ENCODE data around the gene RSPO4. TPM values are rescaled to one million over a fixed set of nuclear protein-coding genes. Genes with fewer than 3 reads are reported as not detected.

Gene RSPO4
- total and polyA plus RNA-seq, 2 of the 13 experiments (the other 11 are each of a cell fraction or from before 2014, with no cell fraction given) = not detected

GRCh38 chr20:973785-974194, 28.3 kb downstream of the RSPO4 start:
- Histone ChIP-seq H4K20me1 (ENCODE audit: insufficient read depth, low read length) (no peaks in the 10 kb centered on the region), H3K27me3 (ENCODE audit: control insufficient read depth in 1 of 2, insufficient read depth in 2 of 2, low read length in 2 of 2) (peaks cover 1 to 9% of the 10 kb centered on the region in 2 experiments; a peak in 1 of 5 replicates), H3K36me3 (replicated peaks in 1 of 2; ENCODE audit: control insufficient read depth in 1 of 2, insufficient read depth in 2 of 2, low read length in 2 of 2) (no peaks in the 10 kb centered on the region), H3K9ac (ENCODE audit: insufficient read depth, low read depth, low read length) (no peak overlapping the region), H3K79me2 (ENCODE audit: insufficient read depth, low read length) (no peaks in the 10 kb centered on the region), H3K9me3 (ENCODE audit: low read length) (no peaks in the 10 kb centered on the region), H3K4me3 (replicated peaks in 1 of 3; ENCODE audit: insufficient read depth in 1 of 3, low read depth in 2 of 3, low read length in 3 of 3) (no peak overlapping the region), H3K4me1 (ENCODE audit: insufficient read depth, low read length) (no peaks in the 10 kb centered on the region), H2AFZ (ENCODE audit: low read length) (no peak overlapping the region), H3K27ac (ENCODE audit: extremely low read length, insufficient read depth, low read length) (no peak overlapping the region), H3K4me2 (ENCODE audit: low read depth, low read length) (no peak overlapping the region)
- in situ Hi-C loops (cut with HindIII; ENCODE audit: extremely low pct_ligation_motif_present, low pct_unique_long_range_greater_than_20kb) (no loop called here), intact Hi-C loops (cut with micrococcal nuclease; ENCODE audit: unreplicated experiment) (no loop called here)
- 6% methylated on average over 6 of the region's 6 CpGs for WGBS (ENCODE audit: low lambda C conversion rate)
- DNase-seq (ENCODE audit: low spot score) = peak; percentile 64
- peak; percentile 72 for ATAC-seq
- BruUV-seq (replicated peaks) = no TSS peak
- CTCF ChIA-PET (ENCODE audit: low intra/inter-chr PET ratio, low total read pairs) = no interaction called here
- FAIRE-seq = peak; percentile 76
- POLR2A ChIA-PET = no interaction called here
- TF ChIP-seq RAD51 (IDR thresholded peaks at IDR 0.05; ENCODE audit: borderline replicate concordance) = no peak
- peak in 1 of 2 experiments; percentile 47; a peak in 1 of 4 replicates for TF ChIP-seq ATF4 (CRISPR knock-in tag; IDR thresholded peaks at IDR 0.05)
- TF ChIP-seq CEBPG (CRISPR knock-in tag; IDR thresholded peaks at IDR 0.05) = peak; percentile 70
- TF ChIP-seq KLF11 (CRISPR knock-in tag; IDR thresholded peaks at IDR 0.05) = no peak
- peak; percentile 59 for TF ChIP-seq ELF1 (CRISPR knock-in tag; IDR thresholded peaks at IDR 0.05)
- TF ChIP-seq PTBP1 (IDR thresholded peaks at IDR 0.05; ENCODE audit: low read depth, low read length, poor library complexity, severe bottlenecking) = no peak
- no peak for TF ChIP-seq ZNF367 (CRISPR knock-in tag; IDR thresholded peaks at IDR 0.05; ENCODE audit: borderline replicate concordance)
- no peak for TF ChIP-seq EED (CRISPR knock-in tag; IDR thresholded peaks at IDR 0.05)
- no peak for TF ChIP-seq PATZ1 (CRISPR knock-in tag; IDR thresholded peaks at IDR 0.05)
- peak; percentile 59 for TF ChIP-seq CTCF (CRISPR knock-in tag; IDR thresholded peaks at IDR 0.05)
- peak; percentile 18; the same call in 1 of the 2 replicates for TF ChIP-seq RAD21 (CRISPR knock-in tag; IDR thresholded peaks at IDR 0.05)
- no peak for TF ChIP-seq ZNF713 (CRISPR knock-in tag; IDR thresholded peaks at IDR 0.05)
- TF ChIP-seq SMC3 (IDR thresholded peaks at IDR 0.05; ENCODE audit: low read length) = peak; percentile 36; the same call in 1 of the 2 replicates
- peak; percentile 44; the same call in 1 of the 2 replicates for TF ChIP-seq CREB1 (IDR thresholded peaks at IDR 0.05)
- TF ChIP-seq CREB1 (CRISPR knock-in tag; IDR thresholded peaks at IDR 0.05) = no peak
- TF ChIP-seq ETV5 (CRISPR knock-in tag; IDR thresholded peaks at IDR 0.05; ENCODE audit: borderline replicate concordance) = peak; percentile 67
- TF ChIP-seq GABPB1 (CRISPR knock-in tag; IDR thresholded peaks at IDR 0.05) = peak; percentile 61; the same call in 1 of the 2 replicates
- no peak for TF ChIP-seq SNRNP70 (IDR thresholded peaks at IDR 0.05; ENCODE audit: low read depth, low read length)
- no peak for TF ChIP-seq MIXL1 (CRISPR knock-in tag; IDR thresholded peaks at IDR 0.05)
- TF ChIP-seq ZNF282 (IDR thresholded peaks at IDR 0.05; ENCODE audit: partially characterized antibody) = no peak
- no peak for TF ChIP-seq SYNCRIP (IDR thresholded peaks at IDR 0.05; ENCODE audit: insufficient read depth, low read depth, low read length)
